IPS-15b (cell line): ENCODE results near the gene TDRD12.
"Not testable (repeated sequence)": the region's sequence is repeated elsewhere in the genome, so short reads cannot be mapped to it uniquely, and the experiment has no call there.

Source experiments
- H3K27me3 ChIP-seq: one replicate; pipeline ENCODE4 v1.6.1; 2013; ENCODE audit warnings: low read length; ENCODE audit not compliant: control insufficient read depth, insufficient read depth
- H3K36me3 ChIP-seq: one replicate; pipeline ENCODE4 v1.6.1; 2013; ENCODE audit warnings: low read length; ENCODE audit not compliant: control insufficient read depth, insufficient read depth
- H3K4me1 ChIP-seq: one replicate; pipeline ENCODE4 v1.6.1; 2013; ENCODE audit warnings: mild to moderate bottlenecking, low read length; ENCODE audit not compliant: control insufficient read depth, insufficient read depth
- H3K4me3 ChIP-seq: one replicate; pipeline ENCODE4 v1.5.1; 2013; ENCODE audit warnings: low read depth, low read length
- H3K9ac ChIP-seq: one replicate; pipeline ENCODE4 v1.6.1; 2013; ENCODE audit warnings: low read depth, mild to moderate bottlenecking, low read length
- H3K9me3 ChIP-seq: one replicate; pipeline ENCODE4 v1.6.1; 2013; ENCODE audit warnings: mild to moderate bottlenecking, low read length; ENCODE audit not compliant: control insufficient read depth, insufficient read depth

The TDRD12 gene

DNA sequence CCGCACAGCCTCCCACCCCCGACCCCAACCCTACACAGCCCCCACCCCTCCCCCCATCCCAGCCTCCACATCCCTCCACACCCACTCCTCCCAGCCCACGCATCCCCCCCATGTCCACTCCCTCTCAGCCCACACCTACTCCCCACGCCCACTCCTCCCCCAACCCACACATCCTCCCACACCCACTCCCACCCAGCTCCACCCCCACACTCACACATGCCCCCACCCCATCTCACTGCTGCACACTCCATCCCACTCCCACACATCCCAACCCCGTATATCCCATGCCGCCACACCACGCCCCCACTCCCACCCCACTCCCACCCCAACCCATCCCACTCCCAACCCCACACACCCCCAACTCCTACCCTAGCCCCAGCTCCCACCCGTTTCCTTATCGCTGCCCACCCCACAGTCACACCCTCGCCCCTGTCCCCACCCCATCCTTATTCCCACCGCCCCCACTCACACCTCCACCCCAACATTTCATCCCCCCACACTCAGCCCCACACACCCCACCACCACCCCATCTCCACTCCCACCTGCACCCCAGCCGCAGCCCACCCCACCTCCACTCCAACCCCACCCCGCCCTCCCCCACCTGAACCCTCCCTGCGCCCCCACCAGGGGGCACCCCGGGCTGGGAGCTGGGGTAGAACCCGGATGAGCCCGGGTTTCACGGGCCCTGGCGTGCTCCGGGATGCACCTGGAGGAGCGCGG, 809 bp downstream of the TDRD12 start:
- Histone ChIP-seq H3K9me3 (no peaks in the 10 kb centered on the region), H3K4me1 (no peaks in the 10 kb centered on the region)

DNA sequence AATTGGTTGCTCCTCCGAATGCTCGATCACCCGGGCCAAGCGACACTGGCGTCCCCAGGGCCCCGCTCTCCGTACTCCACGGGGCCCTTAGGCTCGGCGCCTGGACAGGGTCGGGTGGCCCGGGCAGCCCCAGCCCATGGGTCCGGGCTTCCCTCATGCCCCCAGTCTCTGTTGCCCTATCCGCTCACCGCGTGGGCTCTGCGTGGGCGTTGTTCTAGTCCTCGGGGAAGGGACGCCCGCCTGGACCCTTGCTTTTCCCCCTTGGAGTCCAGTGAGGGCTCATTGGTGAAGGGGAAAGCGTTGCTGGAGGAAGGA, 1.3 kb downstream of the TDRD12 start:
- Histone ChIP-seq H3K36me3 (no peaks in the 10 kb centered on the region), H3K9ac (no peak overlapping the region), H3K4me3 (no peak overlapping the region), H3K4me1 (no peaks in the 10 kb centered on the region), H3K9me3 (no peaks in the 10 kb centered on the region), H3K27me3 (no peaks in the 10 kb centered on the region)

More for the DNA sequence above, 809 bp downstream of the TDRD12 start:
- H3K27me3 ChIP-seq, result no peaks in the 10 kb centered on the region
- H3K4me3 ChIP-seq, result no peak overlapping the region
- no peak overlapping the region for H3K9ac ChIP-seq
- no peaks in the 10 kb centered on the region for H3K36me3 ChIP-seq

DNA sequence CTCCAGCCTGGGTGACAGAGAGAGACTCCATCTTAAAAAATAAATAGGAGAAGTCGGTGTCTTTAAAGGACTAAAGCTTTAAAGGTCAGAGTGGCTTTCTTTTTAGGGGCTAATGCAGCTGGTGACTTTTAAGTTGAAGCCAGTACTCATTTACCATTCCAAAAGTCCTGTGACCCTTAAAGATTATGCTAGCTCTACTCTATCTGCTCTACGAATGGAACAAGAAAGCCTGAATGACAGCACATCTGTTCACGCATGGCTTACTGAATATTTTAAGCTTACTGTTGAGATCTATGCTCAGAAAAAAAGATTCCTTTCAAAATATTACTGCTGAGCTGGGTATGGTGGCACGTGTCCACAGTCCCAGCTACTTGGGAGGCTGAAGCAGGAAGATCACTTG, 16.4 kb downstream of the TDRD12 start:
- H3K9ac ChIP-seq, result no peak overlapping the region
- H3K9me3 ChIP-seq, result no peaks in the 10 kb centered on the region
- no peaks in the 10 kb centered on the region for H3K27me3 ChIP-seq
- no peak overlapping the region for H3K4me3 ChIP-seq
- no peaks in the 10 kb centered on the region for H3K36me3 ChIP-seq
- H3K4me1 ChIP-seq, result no peaks in the 10 kb centered on the region

DNA sequence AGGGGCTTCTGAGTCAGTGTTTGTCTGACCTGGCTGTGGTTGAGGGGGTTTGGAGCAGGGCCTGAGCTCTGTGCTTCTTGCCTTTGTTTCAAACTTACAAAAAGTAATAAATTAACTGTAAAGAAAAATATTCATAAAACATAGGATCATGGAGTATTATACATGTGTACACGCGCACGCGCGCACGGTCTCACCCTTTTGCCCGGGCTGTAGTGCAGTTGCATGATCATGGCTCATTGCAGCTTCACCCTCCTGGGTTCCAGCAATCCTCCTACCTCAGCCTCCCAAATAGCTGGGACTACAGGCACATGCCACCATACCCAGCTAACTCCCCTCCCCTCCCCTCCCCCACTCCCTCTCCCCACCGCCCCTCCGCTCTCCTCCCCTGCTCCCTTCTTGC, 23.5 kb downstream of the TDRD12 start:
- no peaks in the 10 kb centered on the region for H3K27me3 ChIP-seq
- no peaks in the 10 kb centered on the region for H3K9me3 ChIP-seq
- no peak overlapping the region for H3K4me3 ChIP-seq
- no peaks in the 10 kb centered on the region for H3K36me3 ChIP-seq
- no peaks in the 10 kb centered on the region for H3K4me1 ChIP-seq
- H3K9ac ChIP-seq, result no peak overlapping the region

DNA sequence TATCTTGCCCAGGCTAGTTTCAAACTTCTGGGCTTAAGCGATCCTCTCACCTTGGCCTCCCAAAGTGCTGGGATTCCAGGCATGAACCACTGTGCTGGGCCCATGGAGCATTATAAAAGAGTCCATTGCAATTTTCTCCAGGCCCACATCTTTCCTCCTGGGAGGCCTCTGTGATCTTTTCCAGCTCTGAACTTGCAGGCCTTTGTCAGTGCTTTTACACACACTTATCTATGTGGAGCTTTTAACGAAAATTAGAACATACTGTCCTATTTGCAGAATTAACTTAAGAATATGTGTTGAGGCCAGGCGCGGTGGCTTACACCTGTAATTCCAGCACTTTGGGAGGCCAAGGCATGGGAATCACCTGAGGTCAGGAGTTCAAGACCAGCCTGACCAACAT, 23.9 kb downstream of the TDRD12 start:
- H3K4me1 ChIP-seq, result no peaks in the 10 kb centered on the region

DNA sequence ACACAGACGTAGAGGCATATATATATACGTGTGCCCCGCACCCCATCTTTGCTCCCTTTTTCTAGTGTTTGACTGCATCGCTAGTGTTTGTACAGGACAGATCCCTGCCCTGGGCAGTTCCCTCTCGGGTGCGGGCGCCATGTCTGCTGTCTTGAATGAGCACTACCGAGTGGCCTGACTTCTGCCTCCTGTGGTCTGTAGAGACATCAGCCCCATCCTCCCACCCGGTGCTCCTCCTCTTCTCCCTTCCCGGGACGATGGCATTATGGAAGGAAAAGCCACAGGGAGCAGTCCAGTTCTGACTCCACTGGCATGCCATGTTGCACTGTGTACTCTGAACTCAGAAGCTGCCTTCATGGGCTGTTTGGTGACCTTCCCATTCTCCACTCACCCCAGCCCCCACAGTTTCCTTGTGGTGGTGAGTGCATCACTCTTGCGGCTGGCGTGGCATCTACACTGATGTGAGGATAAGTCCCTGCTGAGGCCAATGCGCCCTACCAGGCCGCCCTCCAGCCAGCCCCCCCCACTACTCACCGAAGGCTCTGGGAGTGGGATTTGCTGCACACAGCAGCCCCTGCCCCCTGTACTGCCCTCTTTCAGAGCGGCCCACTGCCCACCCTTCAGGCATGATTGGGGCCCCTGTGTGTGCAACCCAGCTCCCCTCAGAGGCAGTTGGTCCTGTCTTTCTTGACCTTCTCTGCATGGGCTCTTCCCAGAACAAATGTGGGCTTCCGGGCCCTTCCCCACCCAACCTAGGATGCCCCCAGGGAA, 25.2 kb downstream of the TDRD12 start:
- Histone ChIP-seq H3K9me3 (no peaks in the 10 kb centered on the region), H3K36me3 (no peaks in the 10 kb centered on the region), H3K4me3 (no peak overlapping the region), H3K27me3 (no peaks in the 10 kb centered on the region), H3K4me1 (no peaks in the 10 kb centered on the region), H3K9ac (no peak overlapping the region)

More for the DNA sequence above, 23.9 kb downstream of the TDRD12 start:
- Histone ChIP-seq H3K9ac (no peak overlapping the region), H3K36me3 (no peaks in the 10 kb centered on the region), H3K4me3 (no peak overlapping the region), H3K27me3 (no peaks in the 10 kb centered on the region), H3K9me3 (no peaks in the 10 kb centered on the region)

DNA sequence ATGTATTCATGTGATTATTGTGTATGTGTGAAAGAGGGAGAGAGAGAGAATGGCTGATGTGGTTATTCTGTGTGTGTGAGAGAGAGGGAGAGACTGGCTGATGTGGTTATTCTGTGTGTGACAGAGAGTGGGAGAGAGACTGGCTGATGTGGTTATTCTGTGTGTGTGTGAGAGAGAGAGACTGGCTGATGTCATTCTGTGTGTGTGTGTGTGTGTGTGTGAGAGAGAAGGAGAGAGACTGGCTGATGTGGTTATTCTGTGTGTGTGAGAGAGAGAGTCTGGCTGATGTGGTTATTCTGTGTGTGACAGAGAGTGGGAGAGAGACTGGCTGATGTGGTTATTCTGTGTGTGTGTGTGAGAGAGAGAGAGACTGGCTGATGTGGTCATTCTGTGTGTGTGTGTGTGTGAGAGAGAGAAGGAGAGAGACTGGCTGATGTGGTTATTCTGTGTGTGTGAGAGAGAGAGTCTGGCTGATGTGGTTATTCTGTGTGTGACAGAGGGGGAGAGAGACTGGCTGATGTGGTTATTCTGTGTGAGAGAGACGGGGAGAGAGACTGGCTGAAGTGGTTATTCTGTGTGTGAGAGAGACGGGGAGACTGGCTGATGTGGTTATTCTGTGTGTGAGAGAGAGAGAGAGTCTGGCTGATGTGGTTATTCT, 26.2 kb downstream of the TDRD12 start:
- H3K9ac ChIP-seq, H3K27me3 ChIP-seq, H3K4me1 ChIP-seq, H3K4me3 ChIP-seq, H3K36me3 ChIP-seq, H3K9me3 ChIP-seq: not testable (repeated sequence)

DNA sequence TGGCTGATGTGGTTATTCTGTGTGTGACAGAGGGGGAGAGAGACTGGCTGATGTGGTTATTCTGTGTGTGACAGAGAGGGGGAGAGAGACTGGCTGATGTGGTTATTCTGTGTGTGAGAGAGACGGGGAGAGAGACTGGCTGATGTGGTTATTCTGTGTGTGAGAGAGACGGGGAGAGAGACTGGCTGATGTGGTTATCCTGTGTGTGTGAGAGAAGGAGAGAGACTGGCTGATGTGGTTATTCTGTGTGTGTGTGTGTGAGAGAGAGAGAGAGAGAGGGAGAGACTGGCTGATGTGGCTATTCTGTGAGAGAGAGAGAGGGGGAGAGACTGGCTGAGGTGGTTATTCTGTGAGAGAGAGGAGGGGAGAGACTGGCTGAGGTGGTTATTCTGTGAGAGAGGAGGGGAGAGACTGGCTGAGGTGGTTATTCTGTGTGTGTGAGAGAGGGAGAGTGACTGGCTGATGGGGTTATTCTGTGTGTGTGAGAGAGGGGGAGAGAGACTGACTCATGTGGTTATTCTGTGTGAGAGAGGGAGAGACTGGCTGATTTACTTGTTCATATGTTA, 27.1 kb downstream of the TDRD12 start:
- H3K9me3 ChIP-seq, H3K4me3 ChIP-seq, H3K27me3 ChIP-seq, H3K9ac ChIP-seq, H3K4me1 ChIP-seq, H3K36me3 ChIP-seq: not testable (repeated sequence)

DNA sequence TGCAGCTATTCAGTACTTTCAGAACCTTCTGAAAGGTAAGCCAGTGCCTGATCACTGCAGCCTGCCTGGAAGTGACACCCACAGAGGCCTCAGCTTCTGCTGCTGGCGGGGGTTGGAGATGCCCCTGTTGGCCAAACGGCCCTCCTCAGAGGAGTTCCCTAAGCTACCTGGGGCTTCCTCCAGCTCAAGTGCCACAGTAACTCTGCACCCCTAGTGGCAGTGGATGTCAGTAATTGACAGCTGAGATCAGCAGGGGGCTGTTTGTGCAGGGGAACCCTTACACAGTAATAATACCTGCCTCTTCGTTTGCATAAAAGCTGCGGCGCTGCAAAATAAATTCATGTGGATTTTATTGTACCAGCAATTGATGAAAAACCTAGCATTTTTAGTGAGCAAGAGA, 28.9 kb downstream of the TDRD12 start:
- Histone ChIP-seq H3K4me1 (no peaks in the 10 kb centered on the region), H3K4me3 (no peak overlapping the region)

DNA sequence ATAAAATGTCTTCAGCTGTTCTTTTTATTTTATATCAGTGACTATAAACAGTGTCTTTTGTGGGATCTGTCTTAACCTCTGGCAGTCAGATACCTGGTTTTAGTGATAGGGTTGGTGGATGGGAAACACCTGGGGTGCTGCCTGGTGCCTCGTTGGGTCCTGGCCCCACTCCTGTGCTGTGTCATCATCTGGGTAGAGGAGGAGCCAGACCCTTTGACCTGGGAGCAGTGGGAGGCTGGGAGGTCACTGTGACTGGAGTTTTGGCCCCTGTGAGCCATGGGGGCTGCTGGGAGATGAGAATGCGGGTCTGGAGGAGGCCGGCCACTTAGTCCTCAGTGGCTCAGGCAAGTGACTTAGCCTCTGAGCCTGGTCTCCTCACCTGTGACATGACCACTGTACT, 29.4 kb downstream of the TDRD12 start:
- Histone ChIP-seq H3K9ac (no peak overlapping the region), H3K36me3 (no peaks in the 10 kb centered on the region), H3K27me3 (no peaks in the 10 kb centered on the region), H3K4me3 (no peak overlapping the region), H3K9me3 (no peaks in the 10 kb centered on the region), H3K4me1 (no peaks in the 10 kb centered on the region)

More for the DNA sequence above, 28.9 kb downstream of the TDRD12 start:
- Histone ChIP-seq H3K36me3 (no peaks in the 10 kb centered on the region), H3K27me3 (no peaks in the 10 kb centered on the region), H3K9ac (no peak overlapping the region), H3K9me3 (no peaks in the 10 kb centered on the region)

DNA sequence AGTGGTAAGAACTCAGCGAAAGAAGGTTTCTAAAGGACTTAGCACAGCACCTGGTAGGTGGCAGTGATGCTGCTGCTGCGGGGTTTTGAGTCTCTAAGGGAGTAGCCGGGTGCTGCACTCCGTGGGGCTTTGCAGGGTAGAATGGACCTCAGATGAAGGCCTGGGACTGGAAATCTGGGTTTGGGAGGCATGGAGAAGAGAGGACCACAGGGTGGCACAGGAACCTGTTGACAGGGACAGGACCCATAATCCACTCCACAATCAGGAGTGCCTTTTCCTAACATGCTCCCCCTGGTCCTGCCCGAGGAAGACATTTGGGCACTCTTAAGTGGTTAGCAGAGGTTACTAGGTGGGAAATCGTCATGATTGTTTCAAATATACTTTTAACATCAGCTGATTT, 29.8 kb downstream of the TDRD12 start:
- H3K4me1 ChIP-seq, result no peaks in the 10 kb centered on the region
- H3K36me3 ChIP-seq, result no peaks in the 10 kb centered on the region
- H3K4me3 ChIP-seq, result no peak overlapping the region
- H3K27me3 ChIP-seq, result no peaks in the 10 kb centered on the region
- no peaks in the 10 kb centered on the region for H3K9me3 ChIP-seq
- no peak overlapping the region for H3K9ac ChIP-seq
